WERI-Rb-1 (cell line): ENCODE data around the gene TSC2.
A peak's percentile ranks its signal among the peaks of the same experiment; 100 is the strongest.

ENCODE experiments used
- DNase-seq: peaks from one replicate; pipeline ENCODE4 v3.0.0-alpha.2; 2020
- H3K27ac ChIP-seq: fragments of 250-450 bp; sonication (Bioruptor Pico); 2 replicates; pipeline ENCODE4 v1.5.1; 2020; ENCODE audit warnings: mild to moderate bottlenecking, moderate library complexity
- H3K27me3 ChIP-seq: fragments of 250-450 bp; sonication (Bioruptor Pico); 2 replicates; pipeline ENCODE4 v1.5.1; 2021; ENCODE audit warnings: mild to moderate bottlenecking, low read depth, moderate library complexity; ENCODE audit not compliant: insufficient read depth, severe bottlenecking
- H3K36me3 ChIP-seq: fragments of 250-450 bp; sonication (Bioruptor Pico); 2 replicates; pipeline ENCODE4 v1.5.1; 2020; ENCODE audit warnings: mild to moderate bottlenecking, moderate library complexity
- H3K4me3 ChIP-seq: 2 replicates; pipeline ENCODE4 v1.5.1; 2011; ENCODE audit warnings: low read depth, mild to moderate bottlenecking, control low read depth, low read length
- H3K9me3 ChIP-seq: fragments of 250-450 bp; sonication (Bioruptor Pico); 2 replicates; pipeline ENCODE4 v1.5.1; 2021; ENCODE audit warnings: mild to moderate bottlenecking, moderate library complexity; ENCODE audit not compliant: severe bottlenecking
- TF ChIP-seq, protein P1 (sequence below): IDR thresholded peaks from 2 replicates; pipeline ENCODE4 v1.5.1; 2011; ENCODE audit warnings: low read depth, mild to moderate bottlenecking, control low read depth, inconsistent platforms, low read length

The TSC2 gene

DNA sequence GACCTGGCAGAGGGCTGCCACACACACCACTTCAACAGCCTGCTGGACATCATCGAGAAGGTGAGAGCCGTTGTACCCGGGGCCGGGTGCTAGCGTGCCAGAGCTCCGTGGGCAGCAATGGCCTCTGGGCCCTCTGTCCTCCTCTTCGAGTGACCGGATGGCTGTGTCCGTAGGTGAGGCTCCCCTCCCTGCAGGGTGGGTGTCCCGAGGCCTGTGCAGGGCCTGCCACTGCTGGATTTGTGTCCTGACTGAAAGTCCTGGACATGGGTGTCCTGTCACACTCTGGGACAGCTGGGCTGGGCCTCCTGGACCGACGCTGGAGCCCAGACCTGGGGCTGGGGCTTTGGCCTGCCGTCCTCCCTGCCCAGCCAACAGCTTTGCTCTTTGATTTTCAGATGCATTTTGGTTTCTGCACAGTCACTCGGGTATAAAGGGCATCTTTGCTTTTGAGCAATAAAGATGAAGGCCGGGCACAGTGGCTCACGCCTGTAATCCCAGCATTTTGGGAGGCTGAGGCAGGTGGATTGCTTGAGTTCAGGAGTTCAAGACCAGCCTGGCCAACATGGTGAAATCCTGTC is 16.7 kb downstream of the TSC2 start:
- Histone ChIP-seq H3K9me3 (no peaks in the 10 kb centered on the region), H3K27me3 (no peaks in the 10 kb centered on the region), H3K27ac (no peak overlapping the region), H3K4me3 (no peak overlapping the region), H3K36me3 (peaks cover 60% of the 10 kb centered on the region)
- DNase-seq, result no peak
- TF ChIP-seq, protein P1, sequence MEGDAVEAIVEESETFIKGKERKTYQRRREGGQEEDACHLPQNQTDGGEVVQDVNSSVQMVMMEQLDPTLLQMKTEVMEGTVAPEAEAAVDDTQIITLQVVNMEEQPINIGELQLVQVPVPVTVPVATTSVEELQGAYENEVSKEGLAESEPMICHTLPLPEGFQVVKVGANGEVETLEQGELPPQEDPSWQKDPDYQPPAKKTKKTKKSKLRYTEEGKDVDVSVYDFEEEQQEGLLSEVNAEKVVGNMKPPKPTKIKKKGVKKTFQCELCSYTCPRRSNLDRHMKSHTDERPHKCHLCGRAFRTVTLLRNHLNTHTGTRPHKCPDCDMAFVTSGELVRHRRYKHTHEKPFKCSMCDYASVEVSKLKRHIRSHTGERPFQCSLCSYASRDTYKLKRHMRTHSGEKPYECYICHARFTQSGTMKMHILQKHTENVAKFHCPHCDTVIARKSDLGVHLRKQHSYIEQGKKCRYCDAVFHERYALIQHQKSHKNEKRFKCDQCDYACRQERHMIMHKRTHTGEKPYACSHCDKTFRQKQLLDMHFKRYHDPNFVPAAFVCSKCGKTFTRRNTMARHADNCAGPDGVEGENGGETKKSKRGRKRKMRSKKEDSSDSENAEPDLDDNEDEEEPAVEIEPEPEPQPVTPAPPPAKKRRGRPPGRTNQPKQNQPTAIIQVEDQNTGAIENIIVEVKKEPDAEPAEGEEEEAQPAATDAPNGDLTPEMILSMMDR, result no peak

DNA sequence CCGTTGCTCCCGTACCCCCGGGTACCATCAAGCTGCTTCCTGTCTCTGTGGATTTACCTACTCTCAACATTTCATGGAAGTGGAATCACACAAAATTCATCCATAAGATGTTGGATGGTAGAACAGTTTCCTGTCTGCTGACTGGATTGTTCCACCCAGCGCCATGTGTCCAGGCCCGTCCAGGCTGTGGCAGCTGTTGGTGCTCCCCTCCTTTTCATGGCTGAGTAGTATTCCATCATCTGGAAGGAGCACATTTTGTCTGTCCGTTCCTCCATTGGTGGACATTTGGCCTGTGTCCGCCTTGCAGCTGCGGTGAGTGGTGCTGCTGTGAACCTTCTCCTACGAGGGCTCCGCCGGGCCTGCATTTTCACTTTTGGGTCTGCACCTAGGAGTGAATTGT is 18.4 kb downstream of the TSC2 start:
- peaks cover 58% of the 10 kb centered on the region for H3K36me3 ChIP-seq
- no peak for DNase-seq
- TF ChIP-seq, protein P1, result no peak
- no peaks in the 10 kb centered on the region for H3K9me3 ChIP-seq
- H3K27me3 ChIP-seq, result no peaks in the 10 kb centered on the region
- H3K4me3 ChIP-seq, result no peak overlapping the region
- no peak overlapping the region for H3K27ac ChIP-seq

DNA sequence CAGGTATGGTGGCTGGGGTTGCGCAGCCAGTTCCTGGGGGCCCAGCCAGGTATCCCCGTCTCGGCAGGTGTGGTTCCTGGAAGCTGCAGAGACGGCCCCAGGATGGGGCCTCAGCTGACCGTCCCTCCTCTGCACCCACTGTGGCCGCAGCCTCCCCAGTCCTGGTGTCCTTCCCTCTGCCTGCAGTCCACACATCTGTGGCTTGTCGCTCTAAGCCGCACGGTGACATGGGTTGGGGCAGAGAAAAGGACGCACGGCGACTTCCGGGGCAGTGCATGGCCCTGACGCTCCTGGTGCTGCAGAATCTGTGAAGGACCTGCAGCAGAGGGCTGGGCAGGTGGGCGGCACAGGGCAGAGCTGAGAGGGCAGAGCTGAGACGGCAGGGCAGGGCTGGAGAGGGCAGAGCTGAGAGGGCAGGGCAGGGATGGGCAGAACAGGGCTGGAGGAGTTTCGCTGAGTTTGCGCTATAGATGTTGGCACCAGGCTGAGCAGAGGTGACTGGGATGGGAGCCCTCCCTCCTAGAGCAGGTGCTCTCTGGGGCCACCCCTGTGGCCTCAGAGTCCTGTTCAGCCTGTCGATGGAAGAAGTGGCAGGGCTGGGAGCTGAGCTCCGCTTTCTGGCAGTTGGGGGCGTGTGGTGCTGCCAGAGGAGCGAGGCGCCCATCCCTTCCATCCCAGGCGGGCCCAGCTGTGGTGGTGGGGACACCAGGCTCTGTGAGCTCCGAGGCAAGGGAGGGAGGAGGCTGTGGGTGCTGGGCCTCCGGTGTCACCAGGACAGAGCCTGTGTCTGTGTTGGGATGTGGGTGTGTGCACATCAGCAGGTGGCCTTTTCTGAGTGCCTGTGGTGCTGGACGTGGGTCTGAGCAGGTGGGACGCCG is 23.0 kb downstream of the TSC2 start:
- H3K4me3 ChIP-seq, result no peak overlapping the region
- H3K27ac ChIP-seq, result no peak overlapping the region
- DNase-seq, result no peak
- no peaks in the 10 kb centered on the region for H3K9me3 ChIP-seq
- H3K36me3 ChIP-seq, result peaks cover 72% of the 10 kb centered on the region
- TF ChIP-seq, protein P1, result no peak
- H3K27me3 ChIP-seq, result no peaks in the 10 kb centered on the region

DNA sequence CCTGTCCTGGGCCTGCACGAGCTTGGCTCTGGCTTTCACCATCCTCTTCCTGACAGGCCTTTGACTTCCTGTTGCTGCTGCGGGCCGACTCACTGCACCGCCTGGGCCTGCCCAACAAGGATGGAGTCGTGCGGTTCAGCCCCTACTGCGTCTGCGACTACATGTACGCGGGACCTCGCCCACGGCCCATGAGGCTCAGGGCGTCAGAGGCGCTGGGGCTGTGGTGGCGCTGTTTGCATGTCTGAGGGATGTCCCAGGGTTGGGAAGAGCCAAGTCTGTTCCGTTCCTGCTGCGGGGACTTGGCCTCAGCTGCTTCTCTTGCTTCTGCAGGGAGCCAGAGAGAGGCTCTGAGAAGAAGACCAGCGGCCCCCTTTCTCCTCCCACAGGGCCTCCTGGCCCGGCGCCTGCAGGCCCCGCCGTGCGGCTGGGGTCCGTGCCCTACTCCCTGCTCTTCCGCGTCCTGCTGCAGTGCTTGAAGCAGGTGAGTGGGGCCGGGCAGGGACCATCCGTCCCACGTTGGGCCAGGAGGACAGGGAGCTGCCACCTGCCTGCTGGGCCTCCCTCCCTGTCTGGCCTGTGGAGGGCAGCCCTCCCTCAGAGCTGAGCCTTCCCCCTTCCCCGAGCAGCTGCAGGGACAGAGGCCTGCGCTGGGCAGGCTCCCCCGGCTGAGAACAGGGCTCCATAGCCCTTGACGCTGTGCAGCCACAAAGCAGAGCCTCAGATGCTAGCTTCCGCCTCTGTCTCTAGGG is 23.8 kb downstream of the TSC2 start:
- Histone ChIP-seq H3K4me3 (no peak overlapping the region), H3K27ac (no peak overlapping the region), H3K9me3 (no peaks in the 10 kb centered on the region), H3K27me3 (no peaks in the 10 kb centered on the region), H3K36me3 (peaks cover 74% of the 10 kb centered on the region)
- TF ChIP-seq, protein P1, result peak; percentile 44
- DNase-seq, result no peak

DNA sequence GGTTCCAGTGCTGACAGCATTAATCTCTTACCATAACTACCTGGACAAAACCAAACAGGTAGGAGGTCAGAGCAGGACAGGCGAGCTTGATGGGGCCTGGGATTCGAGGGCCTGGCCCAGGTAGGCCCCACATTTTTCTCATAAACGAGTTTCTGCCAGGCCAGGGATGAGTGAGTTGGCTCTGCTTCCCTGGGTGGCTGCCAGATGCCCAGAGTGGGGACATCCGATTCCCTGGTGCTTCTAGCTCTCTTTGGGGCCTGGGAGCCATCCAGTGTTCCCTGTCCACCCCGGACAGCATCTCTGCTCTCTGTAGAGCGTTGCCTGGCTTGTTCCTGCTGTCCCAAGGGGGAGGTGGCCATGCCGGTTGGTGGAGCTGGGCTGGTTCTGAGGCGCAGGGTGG is 25.1 kb downstream of the TSC2 start:
- TF ChIP-seq, protein P1, result no peak
- Histone ChIP-seq H3K27me3 (no peaks in the 10 kb centered on the region), H3K4me3 (no peak overlapping the region), H3K9me3 (no peaks in the 10 kb centered on the region), H3K27ac (no peak overlapping the region), H3K36me3 (peaks cover 65% of the 10 kb centered on the region)
- DNase-seq, result no peak
